Measurements from ENCODE around the gene DOK5. TPM values are rescaled to one million over a fixed set of nuclear protein-coding genes. Genes with fewer than 3 reads are reported as not detected.

Gene DOK5
- total and polyA plus RNA-seq, 12 donors: 0.51 to 21.1 (median 9.1) TPM

DNA sequence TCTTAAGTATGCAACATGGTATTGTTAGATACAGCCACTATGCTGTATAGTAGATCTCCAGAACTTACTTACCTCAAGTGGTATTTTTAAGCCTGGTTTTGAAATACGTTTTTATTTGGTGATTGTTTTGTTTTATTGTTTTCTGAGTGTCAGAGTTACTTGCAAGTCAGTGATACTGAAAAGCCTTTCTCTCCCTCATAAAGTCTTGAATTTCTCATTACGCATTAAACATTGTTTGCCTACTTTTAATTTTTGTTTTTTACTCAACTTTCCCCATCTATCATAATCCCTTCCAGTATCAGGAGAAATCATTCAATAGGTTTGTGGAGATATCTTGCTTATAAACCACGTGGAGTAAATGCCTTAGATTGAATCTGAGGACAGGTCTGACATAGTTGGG, 214.9 kb downstream of the DOK5 start:
- Histone ChIP-seq H3K27ac (no peak overlapping the region), H3K27me3 (peaks cover 0 to 11% (median 2%) of the 10 kb centered on the region in 7 donors), H3K4me1 (no peaks in the 10 kb centered on the region), H3K9me3 (no peaks in the 10 kb centered on the region), H3K36me3 (no peaks in the 10 kb centered on the region), H3K4me3 (no peak overlapping the region)
- DNase-seq (no peak), ATAC-seq (no peak)
- 69 to 75% methylated on average over 3 of the region's 3 CpGs for WGBS, 2 donors
- intact Hi-C loops (cut with DNase I): loop anchor here in 1 of 10 donors (10.0 kb wide), 1 partner anchor 1474 kb away; no protein-coding TSS in a partner anchor
- TF ChIP-seq, protein P1, sequence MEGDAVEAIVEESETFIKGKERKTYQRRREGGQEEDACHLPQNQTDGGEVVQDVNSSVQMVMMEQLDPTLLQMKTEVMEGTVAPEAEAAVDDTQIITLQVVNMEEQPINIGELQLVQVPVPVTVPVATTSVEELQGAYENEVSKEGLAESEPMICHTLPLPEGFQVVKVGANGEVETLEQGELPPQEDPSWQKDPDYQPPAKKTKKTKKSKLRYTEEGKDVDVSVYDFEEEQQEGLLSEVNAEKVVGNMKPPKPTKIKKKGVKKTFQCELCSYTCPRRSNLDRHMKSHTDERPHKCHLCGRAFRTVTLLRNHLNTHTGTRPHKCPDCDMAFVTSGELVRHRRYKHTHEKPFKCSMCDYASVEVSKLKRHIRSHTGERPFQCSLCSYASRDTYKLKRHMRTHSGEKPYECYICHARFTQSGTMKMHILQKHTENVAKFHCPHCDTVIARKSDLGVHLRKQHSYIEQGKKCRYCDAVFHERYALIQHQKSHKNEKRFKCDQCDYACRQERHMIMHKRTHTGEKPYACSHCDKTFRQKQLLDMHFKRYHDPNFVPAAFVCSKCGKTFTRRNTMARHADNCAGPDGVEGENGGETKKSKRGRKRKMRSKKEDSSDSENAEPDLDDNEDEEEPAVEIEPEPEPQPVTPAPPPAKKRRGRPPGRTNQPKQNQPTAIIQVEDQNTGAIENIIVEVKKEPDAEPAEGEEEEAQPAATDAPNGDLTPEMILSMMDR (IDR thresholded peaks at IDR 0.05): no peak

GRCh38 chr20:54691327-54691726, 215.9 kb downstream of the DOK5 start:
- ATAC-seq (no peak), DNase-seq (no peak)
- Histone ChIP-seq H3K36me3 (no peaks in the 10 kb centered on the region), H3K4me1 (no peaks in the 10 kb centered on the region), H3K9me3 (no peaks in the 10 kb centered on the region), H3K27ac (no peak overlapping the region), H3K4me3 (no peak overlapping the region), H3K27me3 (peaks cover 0 to 4% (median 0%) of the 10 kb centered on the region in 7 donors)
- TF ChIP-seq, protein P1 (IDR thresholded peaks at IDR 0.05): no peak
- intact Hi-C loops (cut with DNase I): loop anchor here in 1 of 10 donors (10.0 kb wide), 1 partner anchor 1473 kb away; no protein-coding TSS in a partner anchor
- WGBS, 2 donors: 49 to 54% methylated on average over 2 of the region's 2 CpGs

GRCh38 chr20:54692168-54692887, 216.9 kb downstream of the DOK5 start:
- no peaks in the 10 kb centered on the region for H3K4me1 ChIP-seq
- 57 to 62% methylated on average over 4 of the region's 4 CpGs for WGBS, 2 donors
- H3K4me3 ChIP-seq: no peak overlapping the region
- peaks cover 0 to 4% (median 0%) of the 10 kb centered on the region in 7 donors for H3K27me3 ChIP-seq
- DNase-seq (no peak), ATAC-seq (no peak)
- no peaks in the 10 kb centered on the region for H3K9me3 ChIP-seq
- intact Hi-C loops (cut with DNase I): loop anchor here in 1 of 10 donors (10.0 kb wide), 1 partner anchor 1472 kb away; no protein-coding TSS in a partner anchor
- TF ChIP-seq, protein P1 (IDR thresholded peaks at IDR 0.05): no peak
- no peak overlapping the region for H3K27ac ChIP-seq
- H3K36me3 ChIP-seq: no peaks in the 10 kb centered on the region

DNA sequence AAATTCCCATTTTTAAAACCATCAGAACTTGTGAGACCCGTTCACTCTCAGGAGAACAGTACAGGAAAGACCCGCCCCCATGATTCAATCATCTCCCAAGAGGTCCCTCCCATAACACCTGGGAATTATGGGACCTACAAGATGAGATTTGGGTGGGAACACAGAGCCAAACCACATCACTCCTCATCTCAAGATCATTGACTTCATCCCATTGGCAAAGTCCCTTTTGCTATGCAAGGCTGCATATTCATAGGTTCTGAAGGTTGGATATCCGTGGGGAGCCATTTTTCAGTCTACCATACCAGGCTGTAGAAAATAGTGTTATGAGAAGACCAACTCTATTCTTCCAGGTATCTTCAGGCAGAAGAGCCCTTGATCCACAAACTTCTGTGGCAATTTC, 219.1 kb downstream of the DOK5 start:
- WGBS, 2 donors: 84 to 89% methylated on average over 3 of the region's 3 CpGs
- Histone ChIP-seq H3K9me3 (no peaks in the 10 kb centered on the region), H3K4me3 (no peak overlapping the region), H3K36me3 (no peaks in the 10 kb centered on the region), H3K27ac (no peak overlapping the region), H3K4me1 (no peaks in the 10 kb centered on the region), H3K27me3 (peaks cover 0 to 4% (median 0%) of the 10 kb centered on the region in 7 donors)
- no peak for ATAC-seq
- no peak for DNase-seq
- TF ChIP-seq, protein P1 (IDR thresholded peaks at IDR 0.05): no peak
- intact Hi-C loops (cut with DNase I): loop anchor here in 1 of 10 donors (10.0 kb wide), 1 partner anchor 1470 kb away; no protein-coding TSS in a partner anchor
